Measurements from ENCODE around the gene OXSR1.
"Not testable (repeated sequence)": the region's sequence is repeated elsewhere in the genome, so short reads cannot be mapped to it uniquely, and the experiment has no call there.

The OXSR1 gene

DNA sequence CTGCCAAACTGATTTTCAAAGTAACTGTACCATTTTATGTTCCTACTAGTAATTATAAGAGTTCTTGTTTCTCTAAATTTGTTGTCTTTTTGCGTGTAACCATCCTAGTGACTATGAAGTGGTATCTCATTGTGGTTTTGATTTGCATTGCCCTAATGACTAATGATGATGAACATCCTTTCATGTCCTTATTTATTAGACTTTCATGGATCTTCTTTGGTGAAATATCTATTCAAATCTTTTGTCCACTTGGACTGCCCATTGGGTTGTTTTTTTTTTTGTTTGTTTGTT is 3.6 kb downstream of the OXSR1 start:
- DNase-seq, result no peak

DNA sequence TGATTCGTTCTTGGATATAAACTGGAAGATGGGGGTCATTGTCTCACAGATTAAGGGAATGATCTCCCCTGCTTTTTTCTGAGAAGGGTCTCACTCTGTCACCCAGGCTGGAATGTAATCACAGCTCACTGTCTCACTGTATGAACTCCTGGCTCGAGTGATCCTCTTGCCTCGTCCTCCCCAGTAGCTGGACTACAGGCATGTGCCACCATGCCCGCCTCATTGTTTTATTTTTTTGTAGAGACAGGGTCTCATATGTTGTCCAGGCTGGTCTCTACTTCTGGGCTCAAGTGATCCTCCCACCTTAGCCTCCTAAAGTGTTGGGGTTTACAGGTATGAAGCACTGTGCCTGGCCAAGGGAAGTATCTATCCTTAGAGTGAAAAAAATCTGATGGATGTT is 5.4 kb downstream of the OXSR1 start:
- no peak for DNase-seq

DNA sequence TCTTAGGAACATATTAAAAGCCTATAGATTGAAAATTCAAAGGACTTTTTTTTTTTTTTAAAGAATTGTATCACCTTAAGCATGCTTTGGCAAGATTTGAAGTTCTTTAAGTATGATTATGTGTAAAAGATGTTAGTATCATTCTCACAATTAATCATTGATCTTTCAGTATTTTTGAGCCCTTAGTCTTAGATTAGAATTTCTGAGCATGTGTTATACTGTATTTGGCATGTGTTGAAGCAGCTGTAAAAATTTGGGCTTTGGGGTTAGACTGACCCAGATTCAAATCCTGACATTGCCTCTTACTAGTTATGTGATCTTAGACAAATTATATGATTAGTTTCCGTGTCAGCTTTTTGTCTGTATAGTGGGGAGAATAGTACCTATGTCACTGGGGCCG is 6.3 kb downstream of the OXSR1 start:
- no peak for DNase-seq

DNA sequence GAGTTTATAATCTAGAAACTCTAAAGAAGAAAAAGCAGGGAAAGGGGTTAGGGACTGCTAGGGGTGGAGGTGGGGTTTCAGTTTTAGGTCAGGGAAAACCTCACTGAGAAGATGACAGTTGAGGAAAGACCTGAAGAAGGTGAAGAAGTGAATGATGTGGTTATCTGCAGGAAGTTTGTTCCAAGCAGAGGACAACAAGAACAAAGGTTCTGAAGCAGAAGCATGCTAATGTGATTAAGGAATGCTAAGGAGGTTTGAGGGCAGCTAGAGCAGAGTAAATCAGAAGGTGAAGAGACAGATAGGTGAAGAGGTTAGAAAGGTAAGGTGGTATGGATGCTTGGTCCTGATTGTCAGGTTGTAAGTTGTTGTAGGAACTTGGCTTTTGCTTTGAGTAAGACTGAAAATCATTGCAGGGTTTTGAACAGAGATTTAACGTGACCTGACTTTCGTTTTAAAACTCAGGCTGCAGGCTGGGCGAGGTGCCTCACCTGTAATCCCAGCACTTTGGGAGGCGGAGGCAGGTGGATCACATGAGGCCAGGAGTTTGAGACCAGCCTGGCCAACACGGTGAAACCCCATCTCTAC is 8.6 kb downstream of the OXSR1 start:
- DNase-seq, result no peak

DNA sequence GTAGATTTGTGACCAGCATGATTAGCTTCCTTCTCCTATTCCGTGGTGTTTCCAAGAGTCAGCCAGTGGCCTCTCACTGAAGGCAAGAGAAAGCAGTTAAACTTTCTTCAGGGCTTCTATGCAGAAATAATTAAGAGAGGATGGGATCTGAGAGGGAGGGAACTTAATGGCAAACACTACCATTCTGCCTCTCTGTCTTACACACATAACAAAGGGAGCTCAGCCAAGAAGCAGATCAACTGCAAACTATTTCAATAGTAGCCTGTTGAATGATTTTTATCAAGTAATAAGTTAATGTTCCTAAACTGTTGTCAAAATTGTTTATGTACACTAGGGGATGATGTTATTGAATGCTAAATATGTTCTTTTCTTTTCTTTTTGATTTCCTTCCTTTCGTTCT is 11.8 kb downstream of the OXSR1 start:
- no peak for DNase-seq

DNA sequence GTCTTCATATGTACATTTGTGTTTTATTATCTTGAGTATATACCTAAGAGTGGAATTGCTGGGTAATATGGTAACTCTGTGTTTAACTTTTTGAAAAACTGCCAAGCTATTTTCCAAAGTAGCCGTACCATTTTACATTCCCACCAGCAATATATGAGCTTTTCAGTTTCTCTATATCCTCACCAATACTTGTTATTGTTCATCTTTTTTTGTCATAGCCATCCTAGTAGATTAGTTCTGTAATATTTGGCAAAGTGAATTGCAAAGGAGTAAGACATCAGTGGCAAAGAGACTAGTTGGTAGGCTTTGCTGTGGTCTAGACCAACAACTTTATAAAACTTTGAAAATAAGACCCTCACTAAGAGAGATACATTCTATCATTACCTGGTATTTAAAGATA is 21.4 kb downstream of the OXSR1 start:
- no peak for DNase-seq

DNA sequence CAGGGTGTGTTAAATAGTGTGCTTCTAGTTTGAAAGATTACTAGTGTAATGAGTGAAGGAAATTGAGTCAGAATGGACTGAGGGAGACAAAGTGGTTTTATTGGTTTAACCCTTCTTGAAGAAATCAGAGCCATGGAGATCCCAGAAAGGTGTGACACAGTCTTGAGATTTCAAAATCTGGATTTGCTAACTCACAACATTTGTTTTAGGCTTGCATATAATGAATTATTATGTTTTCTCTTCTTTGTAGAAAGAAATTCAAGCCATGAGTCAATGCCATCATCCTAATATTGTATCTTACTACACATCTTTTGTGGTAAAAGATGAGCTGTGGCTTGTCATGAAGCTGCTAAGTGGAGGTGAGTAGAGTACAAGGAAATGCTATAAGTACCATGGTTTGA is 25.1 kb downstream of the OXSR1 start:
- no peak for DNase-seq

DNA sequence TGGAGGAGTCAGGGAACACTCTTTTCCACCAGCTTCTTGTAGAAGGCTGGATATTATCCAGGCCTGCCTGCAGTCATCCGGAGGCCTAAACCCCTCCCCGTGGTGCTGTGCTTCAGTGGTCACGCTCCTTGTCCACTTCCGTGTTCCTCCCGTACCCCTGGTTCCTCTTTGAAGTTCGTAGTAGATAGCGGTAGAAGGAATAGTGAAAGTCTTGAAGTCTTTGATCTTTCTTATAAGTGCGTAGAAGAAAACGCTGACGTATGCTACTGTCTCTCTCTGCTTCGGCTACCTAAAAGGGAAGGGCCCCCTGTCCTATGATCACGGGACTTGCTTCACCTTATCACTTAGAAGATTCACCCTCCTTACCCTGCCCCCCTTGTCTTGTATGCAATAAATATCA is 37.6 kb downstream of the OXSR1 start:
- DNase-seq, result not testable (repeated sequence)

DNA sequence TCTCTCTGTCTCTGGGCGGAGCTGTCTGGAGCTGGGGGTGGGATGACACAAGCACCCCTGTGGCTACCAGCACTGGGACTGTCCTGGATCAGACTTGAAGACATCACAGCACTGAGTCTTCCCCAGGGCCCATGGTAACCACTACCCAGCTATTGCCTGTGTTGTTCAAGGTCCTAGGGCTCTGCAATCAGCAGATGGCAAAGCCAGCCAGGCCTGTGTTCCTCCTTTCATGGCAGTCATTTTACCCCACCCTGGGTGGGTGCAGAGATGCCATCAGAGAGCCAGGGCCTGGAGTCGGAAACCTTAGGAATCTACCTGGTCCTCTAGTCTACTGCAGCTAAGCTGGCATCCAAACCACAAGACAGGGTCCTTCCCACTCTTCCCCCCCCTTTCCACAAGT is 38.4 kb downstream of the OXSR1 start:
- no peak for DNase-seq

DNA sequence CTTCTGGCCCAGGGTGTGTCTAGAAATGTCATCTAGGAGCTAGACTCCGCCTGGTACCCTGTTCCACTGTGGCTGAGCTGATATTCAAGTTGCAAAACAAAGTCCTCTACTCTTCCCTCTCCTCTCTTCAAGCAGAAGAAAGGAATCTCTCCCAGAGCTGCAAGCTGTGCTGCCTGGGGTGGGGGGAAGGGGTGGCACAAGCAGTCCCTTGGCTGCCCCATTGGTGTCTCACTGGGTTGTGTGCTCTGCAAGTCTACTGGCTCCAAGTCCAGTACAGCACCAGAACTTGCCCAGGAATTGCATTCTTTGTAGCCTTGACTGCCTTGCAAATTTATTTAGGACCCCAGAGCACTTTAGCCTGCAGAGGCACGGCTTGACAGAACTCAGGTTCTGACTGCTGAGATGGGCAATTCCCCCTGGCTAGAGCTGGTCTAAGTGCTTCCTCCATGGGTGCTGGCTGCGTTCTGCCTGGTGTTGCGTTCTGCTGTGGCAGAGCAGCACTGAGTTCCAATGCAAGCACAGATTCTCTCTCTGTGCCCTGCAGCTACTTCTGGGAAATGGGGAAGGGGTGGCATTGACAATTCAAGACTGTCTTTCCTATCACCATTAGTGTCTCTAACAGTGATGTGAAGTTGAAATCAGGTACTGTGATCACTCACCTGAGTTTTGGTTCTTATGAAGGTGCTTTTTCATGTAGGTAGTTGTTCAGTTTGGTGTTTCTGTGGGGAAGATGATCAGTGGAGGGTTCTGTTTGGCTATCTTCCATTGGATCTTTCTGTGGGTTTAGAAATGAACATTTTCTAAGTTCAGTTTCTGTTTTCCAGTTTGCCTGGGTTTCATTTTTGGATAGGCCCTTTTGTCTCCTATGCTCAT is 39.5 kb downstream of the OXSR1 start:
- DNase-seq, result no peak

DNA sequence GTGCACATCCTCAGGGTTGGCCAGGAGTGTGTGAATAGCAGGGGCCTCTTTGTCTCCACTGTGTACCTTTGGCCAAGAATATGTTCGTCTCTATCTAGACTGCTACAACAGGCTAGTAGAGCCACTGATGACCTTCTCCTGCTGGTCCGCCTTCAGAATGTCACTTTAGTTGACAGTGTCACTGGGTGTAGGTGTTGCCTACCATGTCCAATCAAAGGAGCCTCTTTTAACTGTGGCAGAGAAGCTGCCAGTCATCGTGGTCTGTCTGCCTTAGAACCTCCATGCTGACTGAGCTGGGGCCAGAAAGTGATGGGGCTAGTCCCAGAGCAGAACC is 40.1 kb downstream of the OXSR1 start:
- DNase-seq, result no peak

DNA sequence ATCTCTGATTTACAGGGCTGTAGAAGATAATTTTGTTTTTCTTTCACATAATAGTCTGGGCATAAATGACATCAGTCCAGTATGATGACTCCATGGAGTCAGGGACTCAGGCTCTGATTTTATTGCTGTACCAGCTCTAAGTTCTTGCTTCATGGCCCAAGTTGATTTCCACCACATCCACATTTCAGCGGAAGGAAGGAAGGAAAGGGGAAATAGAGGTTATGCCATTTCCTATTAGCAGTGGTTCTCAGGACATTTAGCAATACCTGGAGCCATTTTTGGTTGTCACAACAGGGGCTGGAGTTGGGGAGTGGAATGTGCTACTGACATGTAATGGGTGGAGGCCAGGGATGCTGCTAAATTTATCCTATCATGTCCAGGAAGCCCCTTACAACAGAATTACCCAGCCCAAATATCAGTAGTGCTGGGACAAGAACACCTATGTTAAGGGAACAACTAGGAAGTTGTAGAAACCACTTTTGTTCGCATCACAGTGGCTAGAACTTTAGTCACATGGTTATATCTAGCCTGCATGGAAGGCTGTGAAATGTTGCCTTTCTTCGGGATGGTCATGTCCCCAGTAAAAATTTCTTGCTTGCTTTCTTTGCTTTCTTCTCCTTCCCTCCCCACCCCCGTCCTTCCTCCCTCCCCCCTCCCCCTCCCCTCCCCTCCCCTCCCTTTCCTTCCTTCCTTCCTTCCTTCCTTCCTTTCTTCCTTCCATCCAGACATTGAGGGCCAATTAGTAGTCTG is 42.1 kb downstream of the OXSR1 start:
- no peak for DNase-seq

DNA sequence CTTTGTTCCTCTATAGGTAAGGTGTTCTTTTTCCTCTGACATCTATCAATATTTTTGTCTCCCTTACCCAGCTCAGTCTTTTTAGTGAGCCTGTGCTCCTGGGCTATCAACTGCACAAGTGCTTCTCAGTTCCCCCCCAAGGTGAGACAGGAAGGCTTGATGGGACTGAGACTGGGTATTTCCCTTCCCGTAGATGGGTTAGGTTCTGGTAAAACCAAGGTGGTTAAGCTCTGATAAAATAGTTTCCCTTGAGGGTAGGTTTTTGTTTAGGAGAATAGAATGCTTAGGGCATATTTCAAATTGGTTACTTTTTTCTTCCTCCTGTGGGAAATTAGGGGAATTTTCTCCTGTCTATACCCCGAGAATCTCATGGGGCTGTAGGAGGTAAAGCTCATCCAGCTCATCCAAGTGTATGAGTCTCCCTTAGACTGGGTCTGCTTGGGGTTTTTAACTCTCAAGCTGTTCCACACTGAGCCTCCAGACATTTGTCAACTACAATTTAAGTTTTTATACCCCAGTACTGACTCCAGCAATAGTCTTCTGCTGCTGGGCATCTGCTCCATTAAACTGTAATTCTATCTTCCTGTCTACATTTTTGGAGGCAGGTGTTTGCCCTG is 44.9 kb downstream of the OXSR1 start:
- no peak for DNase-seq

DNA sequence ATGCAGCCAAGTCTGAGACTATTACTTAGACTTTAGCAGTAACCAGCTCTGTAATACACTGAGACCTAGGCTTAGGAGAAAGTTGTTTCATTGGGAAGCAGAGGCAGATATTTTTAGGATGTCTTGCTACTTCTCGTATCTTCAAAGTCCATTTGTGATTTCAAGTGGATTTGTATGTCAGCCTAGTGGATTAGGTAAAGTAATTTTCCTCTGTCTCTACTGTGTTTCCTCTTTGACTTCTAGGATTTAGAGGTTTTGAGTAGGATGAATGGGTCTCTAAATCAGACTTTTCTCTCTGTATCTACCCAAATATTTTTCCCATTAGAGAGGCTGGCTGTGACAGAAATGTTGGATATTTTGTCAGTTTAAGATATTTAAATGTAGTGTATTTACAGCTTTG is 46.8 kb downstream of the OXSR1 start:
- no peak for DNase-seq

DNA sequence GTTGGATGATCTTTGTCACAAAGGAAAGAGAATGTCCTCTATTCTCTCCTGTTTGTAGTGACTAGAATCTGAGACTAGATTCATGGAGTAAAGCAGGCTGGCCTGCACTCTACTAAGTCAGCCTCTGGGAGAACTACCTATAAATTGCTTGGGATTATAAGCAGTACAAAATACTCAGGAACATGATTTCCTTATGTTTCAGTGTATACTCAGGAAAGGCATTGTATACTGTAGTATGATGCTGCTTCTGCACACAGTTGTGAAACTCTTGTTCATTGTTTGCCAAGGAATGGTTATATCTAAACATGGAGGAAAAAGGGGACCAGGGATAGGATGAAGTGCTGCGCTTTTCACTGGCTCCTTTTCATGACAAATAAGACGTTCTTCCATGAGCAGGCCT is 49.2 kb downstream of the OXSR1 start:
- no peak for DNase-seq

DNA sequence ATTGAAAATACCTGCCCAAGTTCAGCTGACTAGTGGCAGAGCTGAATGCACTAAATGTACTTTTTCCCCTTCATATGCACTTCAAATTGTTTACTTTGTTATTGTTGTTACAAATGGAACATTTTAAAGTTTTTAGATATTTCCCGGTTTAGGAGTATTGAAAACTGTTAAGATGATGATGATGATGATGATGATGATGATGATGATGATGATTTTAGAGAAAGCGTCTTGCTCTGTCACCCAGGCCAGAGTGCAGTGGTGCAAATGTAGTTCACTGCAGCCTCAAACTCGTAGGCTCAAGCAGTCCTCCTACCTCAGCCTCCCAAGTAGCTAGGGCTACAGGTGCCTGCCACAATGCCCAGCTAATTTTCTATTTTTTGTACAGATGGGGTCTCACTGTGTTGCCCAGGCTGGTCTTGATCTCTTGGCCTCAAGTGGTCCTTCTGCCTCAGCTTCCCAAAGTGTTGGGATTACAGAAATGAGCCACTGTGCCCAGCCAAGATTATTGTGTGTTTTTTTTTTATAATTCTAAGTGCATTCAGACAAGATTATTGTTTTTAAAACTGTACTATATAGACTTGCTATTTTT is 54.4 kb downstream of the OXSR1 start:
- DNase-seq, result no peak

DNA sequence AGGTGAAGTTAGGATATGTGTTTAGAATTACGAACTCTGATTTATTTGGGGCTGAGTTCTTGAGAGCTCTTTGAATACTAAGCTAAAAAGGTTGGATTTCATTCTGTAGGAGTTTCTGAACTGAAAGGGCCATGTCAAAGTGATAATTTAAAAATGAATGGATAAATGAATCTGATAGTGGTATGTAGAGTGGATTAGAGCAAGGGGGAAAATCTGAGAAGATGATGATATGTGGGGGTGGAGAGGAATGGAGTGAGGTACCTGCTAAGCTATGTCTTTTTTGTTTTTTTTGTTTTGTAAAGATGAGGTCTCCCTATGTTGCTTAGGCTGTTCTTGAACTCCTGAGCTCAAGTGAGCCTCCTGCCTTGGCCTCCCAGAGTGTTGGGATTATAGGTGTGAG is 55.7 kb downstream of the OXSR1 start:
- DNase-seq, result no peak

DNA sequence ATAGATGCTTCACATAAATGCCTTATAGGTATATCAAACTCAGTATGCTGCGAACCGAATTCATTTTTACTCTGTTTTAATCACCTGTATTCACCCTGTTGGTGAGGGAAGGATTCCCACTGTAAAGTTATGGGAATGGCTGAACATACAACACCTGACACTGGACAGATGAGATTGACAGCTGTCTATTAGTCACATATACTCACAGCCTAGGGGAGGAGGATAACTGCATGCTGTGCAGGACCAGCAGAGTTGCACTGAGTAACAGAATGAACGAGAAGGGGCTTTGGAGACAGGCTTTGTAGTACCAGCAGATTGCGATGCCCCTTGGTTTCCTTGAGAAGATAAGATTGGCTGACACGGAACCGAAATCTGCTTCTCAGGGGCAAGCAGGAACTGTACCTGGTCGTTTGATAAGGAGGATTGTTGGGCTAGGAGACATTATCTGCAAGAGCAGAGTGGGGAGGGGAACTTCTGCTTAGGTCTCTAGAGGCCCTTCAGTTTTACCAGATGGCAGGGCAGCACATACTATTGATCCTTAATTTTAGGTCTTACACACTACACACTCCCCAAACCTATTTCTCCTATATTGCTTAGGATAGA is 56.8 kb downstream of the OXSR1 start:
- no peak for DNase-seq

DNA sequence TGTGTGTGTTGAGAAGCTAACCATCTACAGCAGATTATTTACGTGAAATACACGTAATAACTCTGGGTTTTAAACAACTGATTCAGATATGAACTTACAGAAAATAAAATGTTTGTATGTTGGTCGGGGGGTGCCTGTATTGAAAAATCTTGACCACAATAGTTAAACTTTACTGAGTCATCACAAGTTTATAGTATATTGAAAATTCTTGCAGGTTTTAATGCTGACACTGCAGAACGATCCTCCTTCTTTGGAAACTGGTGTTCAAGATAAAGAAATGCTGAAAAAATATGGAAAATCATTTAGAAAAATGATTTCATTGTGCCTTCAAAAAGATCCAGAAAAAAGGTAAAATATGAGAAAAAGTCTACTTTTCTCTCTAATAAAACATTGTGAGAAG is 59.0 kb downstream of the OXSR1 start:
- DNase-seq, result no peak

DNA sequence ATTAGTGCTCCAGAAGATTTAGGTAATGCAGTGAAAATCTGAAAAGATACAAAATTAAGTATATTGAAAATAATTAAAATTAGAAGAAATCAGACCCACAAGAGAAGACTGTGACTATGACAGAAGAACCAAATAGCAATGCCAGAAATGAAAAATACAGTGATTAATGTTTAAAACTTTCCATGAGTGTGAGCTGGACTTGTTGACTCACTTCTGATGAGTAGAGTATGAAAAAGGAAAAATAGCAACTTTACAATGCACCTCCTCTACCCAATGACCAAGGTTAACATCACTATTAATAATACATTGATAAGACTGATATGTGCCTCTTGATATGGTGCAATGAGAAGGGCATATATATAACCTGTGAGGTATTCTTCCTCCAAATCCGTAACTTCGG is 60.9 kb downstream of the OXSR1 start:
- no peak for DNase-seq

DNA sequence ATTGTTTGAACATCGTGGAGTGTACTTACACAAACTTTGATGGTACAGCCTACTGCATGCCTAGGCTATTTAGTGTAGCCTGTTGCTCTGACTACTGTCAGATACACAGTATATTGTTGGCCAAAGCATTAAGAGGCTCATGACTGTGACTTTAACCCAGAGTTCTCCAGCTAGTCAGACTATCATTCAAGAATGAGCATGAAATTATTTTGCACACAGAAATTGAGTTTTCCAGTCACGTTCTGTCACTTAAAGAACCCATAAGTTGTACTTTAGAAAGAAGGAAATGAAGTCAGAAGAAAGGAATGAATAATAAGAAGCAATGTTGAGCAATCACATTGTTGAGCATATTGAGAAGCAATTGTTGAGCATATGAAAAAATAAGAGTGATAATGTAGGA is 62.7 kb downstream of the OXSR1 start:
- no peak for DNase-seq

DNA sequence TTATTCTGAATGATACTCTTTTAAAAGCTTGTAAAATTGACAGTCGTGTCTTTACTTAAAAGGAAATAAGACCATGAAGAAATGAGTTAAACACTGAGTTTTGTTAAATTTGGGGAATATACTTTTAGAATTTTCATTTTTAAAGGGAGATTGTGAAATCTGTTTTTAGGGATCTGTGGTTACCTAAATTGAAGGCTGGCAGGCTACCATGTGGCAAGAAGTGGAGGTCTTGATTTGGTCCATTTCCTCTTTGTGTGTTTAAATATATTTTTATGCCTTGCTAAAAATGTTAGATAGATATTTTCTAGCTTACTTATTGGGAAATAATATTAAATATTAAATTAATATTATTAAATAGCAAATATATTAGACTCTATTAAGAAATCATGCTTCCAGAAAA is 63.7 kb downstream of the OXSR1 start:
- DNase-seq, result no peak

DNA sequence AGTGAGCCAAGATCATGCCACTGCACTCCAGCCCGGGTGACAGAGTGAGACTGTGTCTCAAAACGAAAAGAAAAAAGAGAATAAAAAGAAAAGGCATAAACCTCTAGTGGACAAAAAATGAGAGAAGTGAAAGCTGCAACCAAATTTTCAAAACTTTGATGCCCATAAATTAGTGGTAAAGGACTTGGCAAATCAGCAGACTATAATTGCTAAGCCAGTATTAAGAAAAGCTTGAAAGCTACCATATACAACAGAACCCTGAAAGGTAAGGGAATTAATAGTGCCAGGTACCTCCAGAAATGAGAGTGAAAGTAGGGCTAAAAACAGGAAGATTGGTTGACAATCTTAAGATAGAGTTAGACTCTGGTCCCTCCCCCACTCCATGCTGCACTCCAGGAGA is 67.4 kb downstream of the OXSR1 start:
- no peak for DNase-seq

Data from RPMI8226 (cell line).